ENCODE results near the gene SIRPG.
"Not testable (repeated sequence)": the region's sequence is repeated elsewhere in the genome, so short reads cannot be mapped to it uniquely, and the experiment has no call there.

SIRPG gene

DNA sequence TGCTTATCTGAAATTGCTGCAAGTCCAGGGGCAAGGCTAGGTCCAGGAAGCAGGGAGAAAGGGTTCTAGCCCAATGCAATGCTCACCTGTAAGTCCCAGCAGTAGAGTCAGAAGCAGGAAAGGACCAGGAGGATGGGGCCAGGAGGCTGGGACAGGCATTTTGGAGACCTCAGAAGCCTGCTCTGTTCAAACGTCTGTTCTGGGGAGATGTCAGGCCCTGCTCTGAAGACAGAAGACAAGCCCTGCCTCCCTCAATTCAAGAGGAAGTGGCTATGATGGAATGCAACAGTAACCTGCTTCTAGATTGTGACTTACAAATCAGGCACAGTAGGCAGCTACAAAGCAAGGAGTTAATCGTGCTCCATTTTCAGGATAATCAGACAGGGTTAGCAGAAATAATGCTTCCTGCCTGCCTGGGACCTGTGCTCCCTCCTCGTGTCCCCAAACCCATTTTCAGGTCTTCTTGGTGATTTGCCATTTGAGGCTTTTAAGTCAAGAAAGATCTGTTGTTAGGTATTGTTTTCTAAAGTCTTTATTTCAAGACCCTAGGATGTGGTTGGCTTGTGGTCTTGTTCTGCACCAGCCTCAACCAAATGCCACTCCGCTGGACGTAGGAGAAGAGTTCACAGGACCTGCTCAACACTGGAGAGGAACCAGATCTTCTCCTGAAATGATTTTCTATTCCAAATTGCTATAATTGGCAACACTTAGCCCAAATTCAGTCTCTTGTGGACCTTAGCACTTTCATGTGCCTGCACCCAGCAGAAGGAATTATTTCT is at the start of gene SIRPG:
SIRPG (minus strand) TSS at position 224 of the 779 bp plus-strand sequence; CDS start at position 159, 65 bp downstream.
- no peak for DNase-seq (ENCODE audit: low read depth, low spot score)

DNA sequence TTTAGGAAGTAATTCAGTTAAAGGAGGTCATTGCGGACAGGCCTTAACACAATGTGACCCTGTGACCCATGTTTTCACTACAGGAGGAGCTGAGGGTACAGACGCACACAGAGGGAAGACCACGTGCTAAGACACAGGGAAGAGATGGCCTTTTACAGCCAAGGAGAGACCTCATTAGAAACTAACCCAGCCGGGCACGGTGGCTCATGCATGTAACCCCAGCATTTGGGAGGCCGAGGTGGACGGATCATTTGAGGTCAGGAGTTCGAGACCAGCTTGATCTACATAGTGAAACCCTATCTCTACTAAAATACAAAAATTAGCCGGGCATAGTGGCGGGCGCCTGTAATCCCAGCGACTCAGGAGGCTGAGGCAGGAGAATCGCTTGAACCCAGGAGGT is 49.3 kb upstream of the SIRPG start:
- not testable (repeated sequence) for DNase-seq (ENCODE audit: low read depth, low spot score)

- DNase-seq (ENCODE audit: low read depth, low spot score) = no peak
Measured at GRCh38 chr20:1706079-1706478, 48.5 kb upstream of the SIRPG start.

GRCh38 chr20:1702855-1703254 is 45.3 kb upstream of the SIRPG start:
- DNase-seq (ENCODE audit: low read depth, low spot score) = no peak

DNA sequence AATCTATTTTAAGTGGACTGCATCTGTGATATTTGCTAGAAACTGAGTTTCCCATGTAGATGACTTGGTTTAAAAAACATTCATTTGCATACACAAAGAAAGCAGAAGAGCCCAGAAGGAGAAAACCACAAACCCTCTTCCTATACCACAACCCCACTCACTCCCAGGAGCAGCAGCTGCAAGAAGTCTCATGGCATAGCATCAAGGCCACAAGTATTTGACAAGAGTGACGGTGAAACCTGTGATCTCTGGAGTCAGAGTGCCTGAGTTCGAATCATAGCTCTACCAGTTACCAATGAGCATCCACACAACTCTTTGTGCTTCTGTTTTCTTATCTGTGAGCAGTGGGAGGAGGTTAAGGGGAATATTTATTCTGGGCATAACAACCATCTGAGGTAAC is 44.7 kb upstream of the SIRPG start:
- DNase-seq (ENCODE audit: low read depth, low spot score) = no peak

GRCh38 chr20:1700990-1701389 is 43.4 kb upstream of the SIRPG start:
- DNase-seq (ENCODE audit: low read depth, low spot score) = no peak

GRCh38 chr20:1697592-1697991 is 40.0 kb upstream of the SIRPG start:
- no peak for DNase-seq (ENCODE audit: low read depth, low spot score)

DNA sequence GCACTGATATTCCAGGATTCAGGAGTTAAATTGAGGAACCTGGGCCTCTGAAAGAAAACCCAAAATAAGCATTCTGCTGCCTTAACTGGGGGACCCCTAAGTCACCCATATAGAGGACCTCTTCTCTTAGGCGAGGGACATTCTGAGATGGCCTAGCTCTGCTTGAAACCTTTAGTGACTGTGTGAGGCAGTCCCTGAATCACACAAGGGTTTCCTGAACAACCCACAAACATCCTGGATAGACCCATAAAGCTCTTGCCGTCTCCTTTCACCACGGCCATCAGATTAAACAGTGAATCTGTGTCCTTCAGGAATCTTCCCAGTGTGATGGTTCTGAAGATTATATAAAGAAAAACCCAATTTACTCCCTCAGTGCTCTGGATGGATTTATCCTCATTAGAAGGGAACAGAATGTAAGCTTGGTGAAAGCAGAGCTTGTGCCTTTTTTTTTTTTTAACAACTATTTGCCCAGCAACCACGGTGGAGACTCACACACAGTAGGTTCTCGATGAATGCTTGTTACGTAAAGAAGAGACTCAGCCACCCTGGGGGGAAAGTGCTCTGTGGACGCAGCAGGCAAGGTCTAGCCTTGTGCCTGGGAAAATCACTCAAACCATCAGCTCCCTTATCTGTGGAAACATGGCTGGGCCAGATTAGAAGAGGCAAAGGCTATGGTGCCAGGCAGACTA is 39.1 kb upstream of the SIRPG start:
- no peak for DNase-seq (ENCODE audit: low read depth, low spot score)

DNA sequence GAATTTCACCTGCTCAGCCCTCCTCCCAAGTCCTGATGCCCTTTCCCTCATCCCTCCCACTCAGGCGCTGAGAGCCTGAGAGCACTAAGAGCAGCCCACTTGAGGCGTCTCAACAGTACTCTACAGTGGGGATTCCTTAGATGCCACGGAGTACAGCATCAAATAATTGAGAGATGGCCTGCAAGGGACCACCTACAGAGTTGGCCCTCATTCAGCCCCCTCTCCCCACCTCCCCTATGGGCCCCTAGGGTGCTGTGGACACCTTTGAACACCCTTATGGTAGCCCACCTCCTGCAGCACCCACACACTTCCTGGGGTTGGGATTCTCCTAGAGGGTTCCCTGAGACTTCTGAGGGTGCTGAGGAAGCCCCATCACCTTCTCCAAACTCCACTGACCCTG is 37.1 kb upstream of the SIRPG start:
- DNase-seq (ENCODE audit: low read depth, low spot score) = no peak

- no peak for DNase-seq (ENCODE audit: low read depth, low spot score)
Measured at GRCh38 chr20:1693427-1693826, 35.8 kb upstream of the SIRPG start.

DNA sequence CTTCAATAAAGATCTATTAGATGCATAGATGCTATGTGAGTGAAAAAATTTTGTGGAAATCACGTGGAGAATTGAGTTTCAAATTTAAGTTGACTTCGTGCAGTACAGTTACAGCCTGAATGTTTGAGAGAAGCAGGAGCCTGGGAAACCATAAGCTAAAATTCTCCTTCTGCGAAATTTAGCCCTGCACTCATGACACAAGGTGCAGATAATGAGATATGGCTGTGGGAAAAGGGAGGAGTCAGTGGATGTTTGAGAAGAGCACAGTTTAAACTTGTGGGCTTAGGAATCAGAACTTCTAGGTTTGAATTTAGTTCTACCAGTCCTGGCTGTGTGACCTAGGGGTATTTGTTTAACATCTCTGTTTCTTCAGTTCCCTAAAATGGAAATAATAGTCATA is 32.1 kb upstream of the SIRPG start:
- no peak for DNase-seq (ENCODE audit: low read depth, low spot score)

DNA sequence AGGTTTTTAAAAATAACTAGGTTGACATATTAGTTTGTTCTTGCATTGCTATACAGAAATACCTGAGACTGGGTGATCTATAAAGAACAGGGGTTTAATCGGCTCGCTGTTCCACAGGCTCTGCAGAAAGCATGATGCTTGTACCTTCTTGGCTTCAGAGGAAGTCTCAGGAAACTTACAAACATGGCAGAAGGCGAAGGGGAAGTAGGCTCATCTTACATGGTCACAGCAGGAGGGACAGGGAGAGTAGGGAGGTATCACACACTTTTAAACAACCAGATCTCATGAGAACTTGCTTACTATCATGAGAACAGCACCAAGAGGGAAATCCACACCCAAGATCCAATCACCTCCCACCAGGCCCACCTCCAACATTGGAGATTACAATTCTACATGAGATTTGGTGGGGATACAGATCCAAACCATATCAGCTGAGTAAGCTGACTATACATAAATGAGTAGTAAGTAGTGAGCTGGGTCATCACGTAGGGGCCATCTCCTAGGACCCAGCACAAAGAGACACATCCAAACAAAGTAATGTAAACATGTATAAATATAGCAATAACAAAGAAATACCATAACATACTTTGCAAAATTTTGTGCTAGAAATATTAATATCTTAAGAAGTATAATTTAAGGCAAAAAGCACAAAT is 31.4 kb upstream of the SIRPG start:
- DNase-seq (ENCODE audit: low read depth, low spot score) = no peak

DNA sequence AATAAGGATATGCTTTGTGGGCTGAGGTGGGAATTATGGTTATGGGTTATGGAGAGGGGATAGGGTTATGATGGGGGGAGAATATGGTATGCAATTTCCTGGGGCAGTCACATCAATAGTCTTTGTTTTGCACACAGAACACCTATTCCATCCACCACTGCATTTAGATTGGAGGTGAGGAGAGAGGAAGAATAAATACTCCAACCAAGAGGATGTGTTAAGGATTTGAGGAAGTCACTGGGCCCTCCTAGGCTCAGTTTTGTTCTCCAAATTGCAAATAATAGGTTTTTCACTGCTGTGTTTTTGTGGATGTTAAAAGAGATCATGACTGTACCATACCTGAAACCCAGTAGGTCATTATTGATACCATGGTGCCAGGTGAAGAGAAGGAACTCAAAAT is 29.5 kb upstream of the SIRPG start:
- DNase-seq (ENCODE audit: low read depth, low spot score) = no peak

GRCh38 chr20:1686151-1686748 is 28.7 kb upstream of the SIRPG start:
- no peak for DNase-seq (ENCODE audit: low read depth, low spot score)

- DNase-seq (ENCODE audit: low read depth, low spot score) = no peak
Measured at GRCh38 chr20:1685304-1686052, 27.9 kb upstream of the SIRPG start.

GRCh38 chr20:1684872-1685271 is 27.3 kb upstream of the SIRPG start:
- DNase-seq (ENCODE audit: low read depth, low spot score) = no peak

- no peak for DNase-seq (ENCODE audit: low read depth, low spot score)
Measured at GRCh38 chr20:1676650-1677049, 19.1 kb upstream of the SIRPG start.

DNA sequence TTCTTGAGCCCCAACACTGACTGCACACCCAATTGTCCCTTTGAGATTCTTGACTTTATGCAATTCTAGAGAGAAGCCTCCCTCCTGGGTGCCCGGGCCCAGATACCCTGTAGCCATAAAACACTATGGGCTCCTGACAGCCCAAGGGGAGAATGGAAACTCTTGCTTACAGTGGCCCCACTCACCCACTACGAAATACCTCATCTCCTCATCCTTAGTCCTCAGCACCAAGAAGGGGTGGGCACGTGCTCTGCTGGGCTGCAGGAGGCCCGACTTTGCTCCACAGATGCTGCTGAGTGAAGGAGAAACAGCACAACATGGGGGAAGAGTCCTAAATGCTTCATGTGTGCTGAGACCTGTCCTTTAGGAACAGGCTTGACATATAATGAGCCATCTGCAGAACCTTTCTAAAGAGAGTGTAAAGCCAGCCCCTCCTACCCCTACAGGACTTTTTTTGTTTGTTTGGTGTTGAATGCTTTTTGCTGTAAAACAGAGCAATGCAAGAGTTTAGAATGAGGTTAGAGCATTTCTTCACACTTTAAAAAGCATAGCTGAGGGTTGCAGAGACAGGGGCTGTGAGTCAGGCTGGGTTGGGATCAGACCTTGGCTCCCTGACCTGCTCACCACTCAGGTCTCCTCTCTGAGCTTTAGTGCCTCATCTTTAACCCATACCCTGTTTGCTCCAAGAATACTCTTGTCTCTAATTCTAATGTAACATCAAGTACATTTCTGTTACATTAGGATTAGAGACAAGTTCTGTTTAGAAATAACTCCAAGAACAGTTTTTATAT is 17.6 kb upstream of the SIRPG start:
- DNase-seq (ENCODE audit: low read depth, low spot score) = no peak

- no peak for DNase-seq (ENCODE audit: low read depth, low spot score)
Measured at GRCh38 chr20:1674361-1674760, 16.8 kb upstream of the SIRPG start.

- no peak for DNase-seq (ENCODE audit: low read depth, low spot score)
Measured at GRCh38 chr20:1673424-1673823, 15.8 kb upstream of the SIRPG start.

DNA sequence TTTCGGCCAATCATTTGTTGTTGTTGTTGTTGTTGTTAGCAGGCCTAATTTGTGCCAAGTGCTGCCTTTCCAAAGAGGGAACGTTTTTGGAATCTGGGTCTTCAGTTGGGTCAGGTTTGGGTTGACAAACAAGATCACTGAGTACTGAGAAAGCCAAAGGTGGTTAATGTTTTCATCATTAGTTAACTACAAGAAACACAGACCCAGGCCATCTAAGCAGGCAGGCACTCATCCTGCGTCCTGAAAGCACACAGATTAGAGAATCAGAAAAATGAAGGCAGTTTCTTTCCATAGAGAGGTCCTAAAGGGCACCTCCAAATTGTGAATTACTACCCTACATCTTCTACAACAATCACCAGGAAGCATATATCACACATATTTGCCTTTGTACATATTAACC is 15.1 kb upstream of the SIRPG start:
- no peak for DNase-seq (ENCODE audit: low read depth, low spot score)
